ENCODE data around the gene PPP1R7.
"Not testable (repeated sequence)": the region's sequence is repeated elsewhere in the genome, so short reads cannot be mapped to it uniquely, and the experiment has no call there.

The PPP1R7 gene

GRCh38 chr2:241149925-241150659 is at the start of gene PPP1R7:
Gene PPP1R7, plus strand, starts transcription at chr2:241150467. Its CDS starts 29 bp downstream, at chr2:241150496.
- DNase-seq, result peak; percentile 97

- peak; percentile 84 for DNase-seq
These were observed 47.9 kb upstream of the PPP1R7 start, which contains the start of gene MTERF4 for GRCh38 chr2:241102239-241102803. Gene MTERF4, minus strand, starts transcription at chr2:241102287. Its CDS starts 14 bp downstream, at chr2:241102273.

GRCh38 chr2:241103176-241103595 is 47.1 kb upstream of the PPP1R7 start:
- DNase-seq, result no peak

GRCh38 chr2:241104611-241105010 is 45.7 kb upstream of the PPP1R7 start:
- DNase-seq, result not testable (repeated sequence)

- no peak for DNase-seq
These were observed 44.6 kb upstream of the PPP1R7 start for GRCh38 chr2:241105641-241106040.

- no peak for DNase-seq
These were observed 43.1 kb upstream of the PPP1R7 start for GRCh38 chr2:241107031-241107783.

- no peak for DNase-seq
These were observed 41.7 kb upstream of the PPP1R7 start for GRCh38 chr2:241108271-241109209.

- DNase-seq, result no peak
These were observed 40.8 kb upstream of the PPP1R7 start for GRCh38 chr2:241109210-241110088.

GRCh38 chr2:241110089-241110606 is 40.1 kb upstream of the PPP1R7 start:
- DNase-seq, result no peak

GRCh38 chr2:241110607-241111439 is 39.4 kb upstream of the PPP1R7 start:
- DNase-seq, result no peak

GRCh38 chr2:241111440-241111805 is 38.8 kb upstream of the PPP1R7 start:
- no peak for DNase-seq

GRCh38 chr2:241112046-241112445 is 38.2 kb upstream of the PPP1R7 start:
- no peak for DNase-seq

GRCh38 chr2:241112592-241112991 is 37.7 kb upstream of the PPP1R7 start:
- DNase-seq, result no peak

- no peak for DNase-seq
These were observed 35.4 kb upstream of the PPP1R7 start for GRCh38 chr2:241114836-241115235.

- no peak for DNase-seq
These were observed 34.9 kb upstream of the PPP1R7 start for GRCh38 chr2:241115361-241115760.

GRCh38 chr2:241116606-241117560 is 33.4 kb upstream of the PPP1R7 start:
- DNase-seq, result no peak

GRCh38 chr2:241118737-241119505 is 31.3 kb upstream of the PPP1R7 start:
- DNase-seq, result no peak

GRCh38 chr2:241120440-241120839 is 29.8 kb upstream of the PPP1R7 start:
- no peak for DNase-seq

Measured in DMS53 (cell line).